ENCODE results near the gene PRMT7.

PRMT7 gene

GRCh38 chr16:68275611-68276191 is 35.1 kb upstream of the PRMT7 start:
- no peak for DNase-seq (ENCODE audit: low read depth)
- TF ChIP-seq CTCF (conservative IDR thresholded peaks at IDR 0.05; ENCODE audit: control insufficient read depth, insufficient read depth, low read depth, low read length) = no peak
- H3K4me3 ChIP-seq (ENCODE audit: control insufficient read depth, low read depth, low read length) = no peak overlapping the region

GRCh38 chr16:68276223-68276622 is 34.6 kb upstream of the PRMT7 start:
- TF ChIP-seq CTCF (conservative IDR thresholded peaks at IDR 0.05; ENCODE audit: control insufficient read depth, insufficient read depth, low read depth, low read length) = no peak
- no peak for DNase-seq (ENCODE audit: low read depth)
- no peak overlapping the region for H3K4me3 ChIP-seq (ENCODE audit: control insufficient read depth, low read depth, low read length)

GRCh38 chr16:68279726-68280558 is 30.9 kb upstream of the PRMT7 start:
- no peak overlapping the region for H3K4me3 ChIP-seq (ENCODE audit: control insufficient read depth, low read depth, low read length)
- no peak for DNase-seq (ENCODE audit: low read depth)
- no peak for TF ChIP-seq CTCF (conservative IDR thresholded peaks at IDR 0.05; ENCODE audit: control insufficient read depth, insufficient read depth, low read depth, low read length)

- no peak overlapping the region for H3K4me3 ChIP-seq (ENCODE audit: control insufficient read depth, low read depth, low read length)
- TF ChIP-seq CTCF (conservative IDR thresholded peaks at IDR 0.05; ENCODE audit: control insufficient read depth, insufficient read depth, low read depth, low read length) = no peak
These were observed 29.3 kb upstream of the PRMT7 start for GRCh38 chr16:68281368-68282063.

GRCh38 chr16:68282064-68282452 is 28.8 kb upstream of the PRMT7 start:
- TF ChIP-seq CTCF (conservative IDR thresholded peaks at IDR 0.05; ENCODE audit: control insufficient read depth, insufficient read depth, low read depth, low read length) = no peak
- DNase-seq (ENCODE audit: low read depth) = no peak
- no peak overlapping the region for H3K4me3 ChIP-seq (ENCODE audit: control insufficient read depth, low read depth, low read length)

More at GRCh38 chr16:68281368-68282063, 29.3 kb upstream of the PRMT7 start:
- DNase-seq (ENCODE audit: low read depth) = no peak

GRCh38 chr16:68283346-68283745 is 27.5 kb upstream of the PRMT7 start:
- H3K4me3 ChIP-seq (ENCODE audit: control insufficient read depth, low read depth, low read length) = no peak overlapping the region
- TF ChIP-seq CTCF (conservative IDR thresholded peaks at IDR 0.05; ENCODE audit: control insufficient read depth, insufficient read depth, low read depth, low read length) = no peak
- DNase-seq (ENCODE audit: low read depth) = no peak
